OCI-LY7 (cell line): Measurements from ENCODE around the gene AGAP2. TPM values are rescaled to one million over a fixed set of nuclear protein-coding genes. Genes with fewer than 3 reads are reported as not detected.
A peak's percentile ranks its signal among the peaks of the same experiment; 100 is the strongest.

Source experiments
- BruUV-seq: library from RNA; stranded (reverse); fragments of 400-500 nt; replicated peaks from 2 replicates; lab custom pipeline; 2021; lab: Mats Ljungman, UMichigan
- CTCF ChIA-PET: fragments of 300-600 bp; sonication (Branson Sonifier 250); formaldehyde crosslinking; loops from one replicate; lab custom pipeline; 2022; ENCODE audit warnings: antibody characterized with exemption; ENCODE audit not compliant: unreplicated experiment; lab: Charles Lee
- POLR2A ChIA-PET: fragments of 300-600 bp; sonication (Branson Sonifier 250); formaldehyde crosslinking; loops from one replicate; lab custom pipeline; 2022; ENCODE audit warnings: antibody characterized with exemption; lab: Charles Lee
- DNase-seq: peaks from one replicate; pipeline ENCODE4 v3.0.0-alpha.2; 2015; ENCODE audit warnings: low spot score
- H2AFZ ChIP-seq: fragments of 200-600 bp; sonication (generic), shearing (Covaris generic); 2 replicates; pipeline ENCODE4 v1.6.1; 2014; ENCODE audit warnings: mild to moderate bottlenecking, antibody characterized with exemption, low read length, moderate library complexity
- H3K27ac ChIP-seq: fragments of 200-600 bp; sonication (generic); 2 replicates; pipeline ENCODE4 v1.5.1; 2014; ENCODE audit warnings: mixed run types, low read depth, mild to moderate bottlenecking, moderate library complexity, low read length, inconsistent platforms; ENCODE audit not compliant: poor library complexity, severe bottlenecking
- H3K36me3 ChIP-seq: fragments of 200-600 bp; sonication (generic); 2 replicates; pipeline ENCODE4 v1.6.1; 2014; ENCODE audit warnings: mild to moderate bottlenecking, antibody characterized with exemption, low read length, moderate library complexity, mixed read lengths; ENCODE audit not compliant: insufficient read depth
- H3K4me1 ChIP-seq: fragments of 200-600 bp; sonication (generic); 2 replicates; pipeline ENCODE4 v1.5.1; 2014; ENCODE audit warnings: mild to moderate bottlenecking, low read length; ENCODE audit not compliant: insufficient read depth, poor library complexity, severe bottlenecking
- H3K4me2 ChIP-seq: fragments of 200-600 bp; sonication (generic); 2 replicates; pipeline ENCODE4 v1.6.1; 2014; ENCODE audit warnings: mild to moderate bottlenecking, low read length
- H3K4me3 ChIP-seq: fragments of 200-600 bp; sonication (generic); 2 replicates; pipeline ENCODE4 v1.5.1; 2014; ENCODE audit warnings: mild to moderate bottlenecking, low read depth, low read length; ENCODE audit not compliant: poor library complexity, severe bottlenecking
- H3K79me2 ChIP-seq: fragments of 200-600 bp; sonication (generic); 2 replicates; pipeline ENCODE4 v1.6.1; 2016; ENCODE audit warnings: low read depth, mild to moderate bottlenecking, low read length, moderate library complexity, mixed read lengths; ENCODE audit not compliant: insufficient read depth
- H3K9me2 ChIP-seq: fragments of 200-600 bp; sonication (generic); 2 replicates; pipeline ENCODE4 v1.6.1; 2016; ENCODE audit warnings: mild to moderate bottlenecking, low read length, mixed read lengths; ENCODE audit not compliant: insufficient read depth
- H3K9me3 ChIP-seq: fragments of 200-600 bp; sonication (generic); 2 replicates; pipeline ENCODE4 v1.6.1; 2014; ENCODE audit warnings: mild to moderate bottlenecking, mixed run types, low read length, mixed read lengths
- H4K20me1 ChIP-seq: fragments of 200-600 bp; sonication (generic); 2 replicates; pipeline ENCODE4 v1.6.1; 2014; ENCODE audit warnings: mild to moderate bottlenecking, antibody characterized with exemption, low read length, moderate library complexity, mixed read lengths; ENCODE audit not compliant: insufficient read depth
- CTCF ChIP-seq: fragments of 200-600 bp; sonication (generic); conservative IDR thresholded peaks from 2 replicates; pipeline ENCODE4 v1.5.1; 2014; ENCODE audit warnings: mild to moderate bottlenecking, antibody characterized with exemption, low read length, moderate library complexity, mixed read lengths
- EZH2phosphoT487 ChIP-seq: fragments of 200-600 bp; sonication (generic); IDR thresholded peaks from 2 replicates; pipeline ENCODE4 v1.6.1; 2018; ENCODE audit warnings: low read depth, borderline replicate concordance, mild to moderate bottlenecking, mixed run types, antibody characterized with exemption, low read length, moderate library complexity, mixed read lengths
- intact Hi-C: fragments of 100-400 bp; cut with micrococcal nuclease; formaldehyde crosslinking; loops from one replicate; pipeline ENCODE4 v1.10.0; 2022; ENCODE audit not compliant: unreplicated experiment
- total RNA-seq, 2 experiments: library from RNA; depleted of rRNA in 1 of 2; stranded (reverse); fragments of >200 nt in 1 of 2; shearing (Covaris generic) in 1 of 2; gene quantifications; 2 replicates each; pipeline ENCODE4 v1.2.3, GENCODE V29; 2014 to 2022

AGAP2 gene
- total RNA-seq, 2 experiments from 2014 or later: 14.8 to 26.5 TPM

- Histone ChIP-seq H3K9me3 (no peaks in the 10 kb centered on the region), H3K4me1 (peaks cover 25% of the 10 kb centered on the region), H3K79me2 (peaks cover 12% of the 10 kb centered on the region; the same call in 1 of the 2 replicates), H2AFZ (peak within 1 kb of the TSS; percentile 94), H3K36me3 (peaks cover 32% of the 10 kb centered on the region), H4K20me1 (no peaks in the 10 kb centered on the region), H3K4me3 (peak within 1 kb of the TSS; percentile 81), H3K4me2 (peak within 1 kb of the TSS; percentile 83), H3K9me2 (no peaks in the 10 kb centered on the region), H3K27ac (peak within 1 kb of the TSS; percentile 70)
- no peak for TF ChIP-seq CTCF
- DNase-seq: peak; percentile 96
- BruUV-seq: no TSS peak
- intact Hi-C loops: no loop called here
- CTCF ChIA-PET: interaction anchor here (0.5 to 0.7 kb wide), 4 partner anchors 12 to 249 kb away, joined by 3 to 10 read pairs (median 3); no protein-coding TSS in a partner anchor
- POLR2A ChIA-PET: interaction anchor here (0.7 to 1.3 kb wide), 7 partner anchors 9 to 130 kb away, joined by 3 to 5 read pairs (median 4); partner anchors contain the start of gene TSFM
Observed at GRCh38 chr12:57771873-57772428, 33.4 kb upstream of the AGAP2 start, which contains the start of gene METTL1. Gene METTL1 (minus strand): TSS chr12:57772105. CDS start chr12:57772083, 22 bp downstream.

GRCh38 chr12:57771236-57771872, 32.8 kb upstream of the AGAP2 start:
- H3K27ac ChIP-seq: peak overlapping the region; percentile 70
- ChIA-PET POLR2A (interaction anchor here (0.5 to 1.3 kb wide), 6 partner anchors 10 to 131 kb away, joined by 3 to 5 read pairs (median 3); partner anchors contain the start of genes CDK4 and TSFM), CTCF (interaction anchor here (0.5 to 0.7 kb wide), 2 partner anchors 66 to 128 kb away, joined by 3 read pairs; no protein-coding TSS in a partner anchor)
- peaks cover 25% of the 10 kb centered on the region for H3K4me1 ChIP-seq
- H3K4me2 ChIP-seq: peak overlapping the region; percentile 83
- H3K79me2 ChIP-seq: peaks cover 12% of the 10 kb centered on the region; the same call in 1 of the 2 replicates
- peaks cover 32% of the 10 kb centered on the region for H3K36me3 ChIP-seq
- peak; percentile 92 for DNase-seq
- H3K9me3 ChIP-seq: no peaks in the 10 kb centered on the region
- H3K4me3 ChIP-seq: peak overlapping the region; percentile 81
- intact Hi-C loops: no loop called here
- BruUV-seq: TSS peak; percentile 66
- H2AFZ ChIP-seq: peak overlapping the region; percentile 94; the same call in 1 of the 2 replicates
- no peaks in the 10 kb centered on the region for H4K20me1 ChIP-seq
- TF ChIP-seq EZH2phosphoT487: no peak
- TF ChIP-seq CTCF: no peak
- no peaks in the 10 kb centered on the region for H3K9me2 ChIP-seq
